DND-41 (cell line): ENCODE measurements around the gene WDR49.

Experiments
- ATAC-seq: fragments of 200-7000 bp; cut with Tn5 transposase; 3 replicates; pipeline ENCODE4 v1.9.1; 2021; ENCODE audit warnings: low read depth; ENCODE audit not compliant: insufficient read depth
- DNase-seq: peaks from one replicate; pipeline ENCODE4 v3.0.0-alpha.2; 2020
- H2AFZ ChIP-seq: 2 replicates; pipeline ENCODE4 v1.6.0; 2012; ENCODE audit warnings: low read depth, low read length
- H3K27ac ChIP-seq: 2 replicates; pipeline ENCODE4 v1.5.1; 2012; ENCODE audit warnings: low read length, inconsistent platforms
- H3K27me3 ChIP-seq: fragments of 200-600 bp; sonication (generic); 2 replicates; pipeline ENCODE4 v1.6.0; 2012; ENCODE audit warnings: low read length, mild to moderate bottlenecking, inconsistent platforms; ENCODE audit not compliant: insufficient read depth, poor library complexity
- H3K36me3 ChIP-seq: 2 replicates; pipeline ENCODE4 v1.5.1; 2012; ENCODE audit warnings: low read length, inconsistent platforms; ENCODE audit not compliant: insufficient read depth
- H3K4me1 ChIP-seq: 2 replicates; pipeline ENCODE4 v1.5.1; 2012; ENCODE audit warnings: mild to moderate bottlenecking, low read length; ENCODE audit not compliant: insufficient read depth
- H3K4me2 ChIP-seq: 2 replicates; pipeline ENCODE4 v1.6.0; 2012; ENCODE audit warnings: mild to moderate bottlenecking, moderate library complexity, low read length, inconsistent platforms; ENCODE audit not compliant: insufficient read depth
- H3K4me3 ChIP-seq, 2 experiments: fragments of 200-600 bp in 1 of 2; shearing (Covaris generic) in 1 of 2; 2 replicates each; pipeline ENCODE4 v1.5.1; 2012 to 2016; ENCODE audit warnings: inconsistent platforms in 2 of 2, low read length in 2 of 2, mild to moderate bottlenecking in 2 of 2, low read depth in 1 of 2, moderate library complexity in 1 of 2
- H3K79me2 ChIP-seq: 2 replicates; pipeline ENCODE4 v1.6.0; 2012; ENCODE audit warnings: low read length, inconsistent platforms; ENCODE audit not compliant: insufficient read depth
- H3K9ac ChIP-seq: 2 replicates; pipeline ENCODE4 v1.6.0; 2012; ENCODE audit warnings: low read depth, mild to moderate bottlenecking, inconsistent platforms, low read length, moderate library complexity
- H3K9me3 ChIP-seq: 2 replicates; pipeline ENCODE4 v1.5.1; 2012; ENCODE audit warnings: low read length, moderate library complexity, mild to moderate bottlenecking, inconsistent platforms; ENCODE audit not compliant: insufficient read depth, severe bottlenecking
- H4K20me1 ChIP-seq: 2 replicates; pipeline ENCODE4 v1.6.0; 2012; ENCODE audit warnings: low read length; ENCODE audit not compliant: insufficient read depth
- EZH2 ChIP-seq: IDR thresholded peaks from 3 replicates; pipeline ENCODE4 v1.6.1; 2012; ENCODE audit warnings: borderline replicate concordance, low read depth, mild to moderate bottlenecking, moderate library complexity, low read length, inconsistent platforms; ENCODE audit not compliant: severe bottlenecking
- TF ChIP-seq, protein P1 (sequence below): IDR thresholded peaks from 2 replicates; pipeline ENCODE4 v1.5.1; 2012; ENCODE audit warnings: borderline replicate concordance, low read length, moderate library complexity, mild to moderate bottlenecking; ENCODE audit not compliant: poor library complexity, severe bottlenecking; ENCODE audit errors: extremely low read depth

The WDR49 gene

DNA sequence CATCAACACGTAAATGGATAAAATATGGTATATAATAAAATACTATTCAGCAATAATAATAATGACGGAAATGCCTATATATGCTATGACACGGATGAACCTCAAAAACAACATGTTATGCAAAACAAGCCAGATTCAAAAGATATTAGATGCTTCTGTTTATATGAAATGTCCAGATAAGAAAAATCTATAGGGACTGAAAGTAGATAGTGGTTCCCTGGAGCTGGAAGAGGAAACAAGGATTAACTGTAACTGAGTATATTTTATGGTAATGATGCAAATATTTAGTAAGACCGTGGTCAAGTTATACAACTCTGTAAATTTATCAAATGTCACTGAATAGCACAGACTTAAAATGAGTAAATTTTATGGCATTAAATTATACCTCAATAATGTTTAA is 25.8 kb upstream of the WDR49 start:
- H3K4me3 ChIP-seq, result no peak overlapping the region

GRCh38 chr3:167675848-167676247 is 22.1 kb upstream of the WDR49 start:
- H3K9ac ChIP-seq, result no peak overlapping the region
- no peak for ATAC-seq
- H3K4me1 ChIP-seq, result no peaks in the 10 kb centered on the region
- no peaks in the 10 kb centered on the region for H3K27me3 ChIP-seq
- no peak overlapping the region for H3K4me2 ChIP-seq
- H3K27ac ChIP-seq, result no peak overlapping the region
- H2AFZ ChIP-seq, result no peak overlapping the region
- no peak overlapping the region for H3K4me3 ChIP-seq
- H3K79me2 ChIP-seq, result no peaks in the 10 kb centered on the region
- peaks cover 29% of the 10 kb centered on the region for H3K36me3 ChIP-seq
- TF ChIP-seq, protein P1, sequence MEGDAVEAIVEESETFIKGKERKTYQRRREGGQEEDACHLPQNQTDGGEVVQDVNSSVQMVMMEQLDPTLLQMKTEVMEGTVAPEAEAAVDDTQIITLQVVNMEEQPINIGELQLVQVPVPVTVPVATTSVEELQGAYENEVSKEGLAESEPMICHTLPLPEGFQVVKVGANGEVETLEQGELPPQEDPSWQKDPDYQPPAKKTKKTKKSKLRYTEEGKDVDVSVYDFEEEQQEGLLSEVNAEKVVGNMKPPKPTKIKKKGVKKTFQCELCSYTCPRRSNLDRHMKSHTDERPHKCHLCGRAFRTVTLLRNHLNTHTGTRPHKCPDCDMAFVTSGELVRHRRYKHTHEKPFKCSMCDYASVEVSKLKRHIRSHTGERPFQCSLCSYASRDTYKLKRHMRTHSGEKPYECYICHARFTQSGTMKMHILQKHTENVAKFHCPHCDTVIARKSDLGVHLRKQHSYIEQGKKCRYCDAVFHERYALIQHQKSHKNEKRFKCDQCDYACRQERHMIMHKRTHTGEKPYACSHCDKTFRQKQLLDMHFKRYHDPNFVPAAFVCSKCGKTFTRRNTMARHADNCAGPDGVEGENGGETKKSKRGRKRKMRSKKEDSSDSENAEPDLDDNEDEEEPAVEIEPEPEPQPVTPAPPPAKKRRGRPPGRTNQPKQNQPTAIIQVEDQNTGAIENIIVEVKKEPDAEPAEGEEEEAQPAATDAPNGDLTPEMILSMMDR, result no peak
- no peak for TF ChIP-seq EZH2
- peaks cover 9% of the 10 kb centered on the region for H3K9me3 ChIP-seq
- no peak for DNase-seq
- no peaks in the 10 kb centered on the region for H4K20me1 ChIP-seq

More for the DNA sequence above, 25.8 kb upstream of the WDR49 start:
- Histone ChIP-seq H3K9ac (no peak overlapping the region), H3K36me3 (peaks cover 45% of the 10 kb centered on the region), H3K4me2 (no peak overlapping the region), H3K27ac (no peak overlapping the region), H3K4me1 (no peaks in the 10 kb centered on the region), H3K9me3 (peaks cover 9% of the 10 kb centered on the region), H4K20me1 (no peaks in the 10 kb centered on the region), H3K27me3 (no peaks in the 10 kb centered on the region), H3K79me2 (no peaks in the 10 kb centered on the region), H2AFZ (no peak overlapping the region)
- ATAC-seq, result no peak
- no peak for DNase-seq
- no peak for TF ChIP-seq EZH2
- TF ChIP-seq, protein P1, result no peak

GRCh38 chr3:167673221-167673620 is 19.5 kb upstream of the WDR49 start:
- H2AFZ ChIP-seq, result no peak overlapping the region
- no peak overlapping the region for H3K27ac ChIP-seq
- no peaks in the 10 kb centered on the region for H3K27me3 ChIP-seq
- no peak overlapping the region for H3K4me2 ChIP-seq
- TF ChIP-seq, protein P1, result no peak
- no peak for TF ChIP-seq EZH2
- H3K4me1 ChIP-seq, result no peaks in the 10 kb centered on the region
- H3K9ac ChIP-seq, result no peak overlapping the region
- ATAC-seq (no peak), DNase-seq (no peak)
- peaks cover 9% of the 10 kb centered on the region for H3K9me3 ChIP-seq
- H4K20me1 ChIP-seq, result no peaks in the 10 kb centered on the region
- no peaks in the 10 kb centered on the region for H3K79me2 ChIP-seq
- peaks cover 27% of the 10 kb centered on the region for H3K36me3 ChIP-seq
- H3K4me3 ChIP-seq, result no peak overlapping the region

GRCh38 chr3:167671878-167672427 is 18.2 kb upstream of the WDR49 start:
- Histone ChIP-seq H3K79me2 (no peaks in the 10 kb centered on the region), H2AFZ (no peak overlapping the region), H3K4me3 (no peak overlapping the region), H3K4me2 (no peak overlapping the region), H4K20me1 (no peaks in the 10 kb centered on the region), H3K4me1 (no peaks in the 10 kb centered on the region), H3K27me3 (no peaks in the 10 kb centered on the region), H3K27ac (no peak overlapping the region), H3K36me3 (peaks cover 27% of the 10 kb centered on the region), H3K9ac (no peak overlapping the region), H3K9me3 (peaks cover 9% of the 10 kb centered on the region)
- no peak for DNase-seq
- ATAC-seq, result no peak
- TF ChIP-seq, protein P1, result no peak
- no peak for TF ChIP-seq EZH2
